ENCODE data around the gene NT5C1A.

The NT5C1A gene

DNA sequence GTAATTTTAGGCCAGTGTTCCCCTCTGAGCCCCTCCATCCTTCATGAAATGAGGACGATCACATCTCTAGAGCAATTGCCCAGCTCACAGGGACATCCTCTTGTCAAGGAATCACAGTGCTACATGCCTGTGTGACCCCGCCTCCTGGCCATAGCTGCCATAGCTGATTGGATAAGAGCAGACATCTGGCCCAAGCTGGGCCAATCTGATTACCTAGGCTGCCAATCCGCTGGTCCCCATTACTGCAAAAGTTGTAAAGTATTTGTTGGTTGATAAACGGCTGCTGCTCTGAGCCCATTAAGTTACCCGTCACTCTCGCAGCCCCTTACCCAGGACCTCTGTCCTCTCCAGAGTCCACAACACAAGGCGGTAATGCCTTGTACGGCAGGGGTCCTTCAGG, 8.3 kb downstream of the NT5C1A start:
- Mint-ChIP-seq H3K4me1 (ENCODE audit: low read depth) (no peaks in the 10 kb centered on the region), H3K36me3 (ENCODE audit: low read depth) (no peaks in the 10 kb centered on the region), H3K27me3 (peaks cover 17% of the 10 kb centered on the region), H3K27ac (no peak overlapping the region), H3K9me3 (no peaks in the 10 kb centered on the region), H3K4me3 (no peak overlapping the region)
- intact Hi-C loops (cut with micrococcal nuclease) = no loop called here

DNA sequence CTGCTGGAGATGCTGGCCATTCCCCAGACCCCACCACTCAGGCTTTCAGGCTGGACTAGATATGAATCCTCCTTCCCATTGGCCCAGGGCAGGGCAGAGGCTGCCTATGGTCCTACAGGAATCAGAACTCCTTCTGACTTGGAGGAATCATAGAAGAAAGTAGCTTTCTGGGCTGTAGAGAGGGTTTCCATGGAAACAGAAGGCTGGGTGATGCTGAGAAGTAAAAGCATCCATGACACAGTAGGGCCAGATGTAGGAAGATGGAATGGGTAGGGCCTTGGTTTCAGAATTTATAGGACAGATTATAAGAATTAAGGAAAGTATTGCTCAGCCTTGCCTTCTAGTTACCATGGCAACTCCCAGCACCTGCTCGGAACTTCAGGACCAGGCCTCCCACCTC, 9.0 kb downstream of the NT5C1A start:
- Mint-ChIP-seq H3K27me3 (peaks cover 13% of the 10 kb centered on the region), H3K4me1 (ENCODE audit: low read depth) (peaks cover 5% of the 10 kb centered on the region), H3K36me3 (ENCODE audit: low read depth) (no peaks in the 10 kb centered on the region), H3K4me3 (no peak overlapping the region), H3K9me3 (no peaks in the 10 kb centered on the region), H3K27ac (no peak overlapping the region)
- intact Hi-C loops (cut with micrococcal nuclease) = no loop called here

DNA sequence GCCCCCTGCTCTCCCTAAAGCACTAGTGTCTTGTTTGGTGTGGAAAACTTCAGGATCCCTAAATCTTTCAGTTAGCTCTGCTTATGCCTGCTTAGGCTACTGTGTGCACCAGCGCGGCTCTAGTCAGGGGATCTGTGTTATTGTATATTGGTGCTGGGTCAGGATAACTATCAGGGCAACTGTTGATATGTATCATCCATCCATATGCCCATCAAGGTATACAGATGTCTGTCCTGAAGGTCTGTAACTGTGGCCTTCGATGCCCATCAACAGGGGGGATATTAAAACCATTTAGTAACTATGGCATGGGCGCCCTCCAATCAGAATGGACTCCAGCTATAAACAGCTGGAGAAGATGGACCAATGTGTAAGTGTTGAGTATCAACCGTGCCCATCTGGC, 12.4 kb downstream of the NT5C1A start:
- no peak overlapping the region for H3K4me3 Mint-ChIP-seq
- no peaks in the 10 kb centered on the region for H3K9me3 Mint-ChIP-seq
- H3K36me3 Mint-ChIP-seq (ENCODE audit: low read depth) = no peaks in the 10 kb centered on the region
- peaks cover 7% of the 10 kb centered on the region for H3K4me1 Mint-ChIP-seq (ENCODE audit: low read depth)
- intact Hi-C loops (cut with micrococcal nuclease) = no loop called here
- H3K27ac Mint-ChIP-seq = no peak overlapping the region
- H3K27me3 Mint-ChIP-seq = peaks cover 1% of the 10 kb centered on the region

DNA sequence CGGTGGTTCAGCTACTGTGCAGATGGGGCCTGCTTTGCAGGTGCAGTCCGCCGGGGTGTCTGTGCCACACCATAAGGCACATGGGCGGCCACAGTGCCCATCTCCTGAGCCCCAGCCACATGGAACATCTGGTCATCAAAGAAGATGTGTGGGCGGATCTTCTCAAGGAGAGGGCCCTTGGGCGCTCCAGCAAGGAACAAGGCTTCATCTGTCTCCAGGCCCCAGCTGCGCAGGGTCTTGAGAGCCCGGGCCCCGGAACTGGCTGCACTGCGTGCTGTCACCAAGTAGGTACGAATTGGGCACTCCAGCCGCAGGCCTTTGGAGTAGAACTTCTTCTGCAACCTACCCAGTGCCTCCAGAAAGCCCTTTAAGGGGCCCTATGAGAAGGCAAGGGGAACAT, 12.8 kb downstream of the NT5C1A start:
- intact Hi-C loops (cut with micrococcal nuclease) = no loop called here
- H3K9me3 Mint-ChIP-seq = no peaks in the 10 kb centered on the region
- peaks cover 5% of the 10 kb centered on the region for H3K27me3 Mint-ChIP-seq
- H3K36me3 Mint-ChIP-seq (ENCODE audit: low read depth) = no peaks in the 10 kb centered on the region
- H3K27ac Mint-ChIP-seq = no peak overlapping the region
- peaks cover 7% of the 10 kb centered on the region for H3K4me1 Mint-ChIP-seq (ENCODE audit: low read depth)
- H3K4me3 Mint-ChIP-seq = no peak overlapping the region

DNA sequence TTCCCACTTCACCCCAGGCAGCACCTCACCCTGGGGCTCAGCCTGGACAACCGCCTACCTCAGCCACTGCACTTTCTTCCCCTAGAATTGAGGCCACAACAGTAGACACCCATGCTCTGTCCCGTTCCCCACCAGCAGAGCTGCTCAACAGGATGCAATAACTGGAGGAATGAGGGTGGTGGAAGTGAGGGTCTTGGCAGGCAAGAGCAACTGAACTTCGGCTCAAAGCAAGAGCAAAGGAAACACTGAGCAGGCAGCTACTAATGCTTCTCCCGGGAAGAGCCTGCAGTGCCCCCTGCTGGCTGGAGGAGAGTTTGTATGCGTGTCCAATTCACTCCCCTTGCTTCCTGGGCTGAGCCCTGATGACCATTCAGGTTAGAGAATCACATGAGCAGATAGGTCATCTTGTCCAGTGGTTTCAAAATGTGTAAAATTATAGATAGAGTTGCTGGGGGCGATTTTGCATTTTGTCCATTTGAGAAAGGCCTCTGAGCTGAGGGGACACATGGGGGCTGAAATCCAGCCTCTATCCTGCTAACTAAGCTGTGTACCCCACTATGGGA, 13.9 kb downstream of the NT5C1A start:
- peaks cover 12% of the 10 kb centered on the region for H3K27me3 Mint-ChIP-seq
- H3K27ac Mint-ChIP-seq = no peak overlapping the region
- peaks cover 7% of the 10 kb centered on the region for H3K4me1 Mint-ChIP-seq (ENCODE audit: low read depth)
- intact Hi-C loops (cut with micrococcal nuclease) = loop anchor here (1.0 kb wide), 1 partner anchor 52 kb away; no protein-coding TSS in a partner anchor
- H3K4me3 Mint-ChIP-seq = no peak overlapping the region
- H3K9me3 Mint-ChIP-seq = no peaks in the 10 kb centered on the region
- no peaks in the 10 kb centered on the region for H3K36me3 Mint-ChIP-seq (ENCODE audit: low read depth)

DNA sequence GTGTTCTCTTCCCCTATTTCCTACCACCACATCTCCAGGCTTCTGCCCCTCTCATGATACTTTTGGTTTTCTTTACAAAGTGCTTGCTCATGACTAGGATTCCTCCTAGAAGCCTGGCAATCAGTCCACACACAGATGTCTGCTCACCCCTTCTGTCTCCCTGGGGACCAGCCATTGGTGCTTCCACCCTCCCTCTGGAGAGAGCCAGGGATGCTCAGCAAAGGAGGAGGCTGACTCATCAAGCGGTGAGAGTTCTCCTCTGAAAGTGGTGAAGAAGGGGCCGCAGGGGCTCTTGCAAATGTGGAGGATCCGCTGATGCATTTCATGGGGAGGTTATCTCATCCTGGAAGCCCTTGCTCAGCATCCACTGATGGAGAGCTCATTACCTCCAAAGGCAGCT, 14.5 kb downstream of the NT5C1A start:
- no peak overlapping the region for H3K27ac Mint-ChIP-seq
- no peaks in the 10 kb centered on the region for H3K36me3 Mint-ChIP-seq (ENCODE audit: low read depth)
- peaks cover 12% of the 10 kb centered on the region for H3K27me3 Mint-ChIP-seq
- H3K4me3 Mint-ChIP-seq = no peak overlapping the region
- H3K9me3 Mint-ChIP-seq = no peaks in the 10 kb centered on the region
- peaks cover 7% of the 10 kb centered on the region for H3K4me1 Mint-ChIP-seq (ENCODE audit: low read depth)
- intact Hi-C loops (cut with micrococcal nuclease) = no loop called here

DNA sequence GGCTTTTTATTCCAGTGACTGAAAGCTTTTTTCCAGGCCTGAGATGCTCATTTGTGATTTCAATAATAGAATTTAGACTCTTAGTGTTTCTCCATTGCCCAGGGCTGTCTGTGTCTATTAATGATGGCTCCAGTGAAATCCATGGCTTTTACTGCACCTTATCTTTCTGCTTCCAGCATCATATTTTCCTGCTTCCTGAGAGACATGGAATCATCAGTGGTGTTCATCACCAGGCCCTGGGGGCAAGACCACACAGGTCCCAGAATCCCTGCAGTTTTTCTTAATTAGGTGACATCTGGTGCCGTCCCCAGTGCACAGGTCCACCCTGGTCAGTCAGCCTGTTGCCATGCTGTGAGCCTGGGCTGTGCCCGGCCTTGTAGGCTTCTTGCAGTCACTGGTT, 15.5 kb downstream of the NT5C1A start:
- H3K4me1 Mint-ChIP-seq (ENCODE audit: low read depth) = peaks cover 7% of the 10 kb centered on the region
- no peaks in the 10 kb centered on the region for H3K9me3 Mint-ChIP-seq
- no peak overlapping the region for H3K4me3 Mint-ChIP-seq
- H3K36me3 Mint-ChIP-seq (ENCODE audit: low read depth) = no peaks in the 10 kb centered on the region
- H3K27ac Mint-ChIP-seq = no peak overlapping the region
- H3K27me3 Mint-ChIP-seq = peaks cover 12% of the 10 kb centered on the region
- intact Hi-C loops (cut with micrococcal nuclease) = no loop called here

DNA sequence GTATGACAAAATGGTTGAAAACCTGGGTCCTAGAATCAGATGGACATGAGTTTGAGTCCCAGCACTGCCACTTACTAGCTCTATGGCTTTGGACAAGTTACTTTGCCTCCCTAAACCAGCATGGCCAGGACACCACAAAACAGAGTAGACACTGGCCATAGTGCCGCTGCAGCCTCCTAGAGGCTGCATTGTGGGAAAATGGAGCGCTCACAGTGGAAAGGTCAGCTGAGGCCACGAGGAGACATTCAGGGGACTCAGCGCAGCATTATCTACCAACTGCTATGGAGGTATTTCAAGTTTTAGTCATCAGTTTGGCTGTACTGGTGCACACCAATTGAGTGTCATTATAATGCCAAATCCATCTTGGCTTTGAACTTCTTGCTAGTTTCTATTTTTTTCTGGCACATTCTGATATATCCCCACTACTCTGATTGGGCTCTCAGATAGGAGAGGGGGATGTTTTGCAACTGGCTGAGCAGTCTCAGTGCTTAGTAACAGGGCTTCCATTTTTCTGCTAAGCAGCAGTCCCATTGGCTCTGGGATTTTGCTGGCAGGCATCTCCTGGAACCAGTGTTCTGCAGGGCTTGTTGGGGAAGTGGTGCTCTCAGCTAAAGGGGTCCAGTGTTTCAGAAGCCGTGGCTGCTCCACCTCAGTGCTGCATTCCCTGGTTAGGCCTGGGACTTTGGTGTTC, 16.2 kb downstream of the NT5C1A start:
- peaks cover 12% of the 10 kb centered on the region for H3K27me3 Mint-ChIP-seq
- H3K27ac Mint-ChIP-seq = no peak overlapping the region
- intact Hi-C loops (cut with micrococcal nuclease) = no loop called here
- no peak overlapping the region for H3K4me3 Mint-ChIP-seq
- no peaks in the 10 kb centered on the region for H3K9me3 Mint-ChIP-seq
- H3K36me3 Mint-ChIP-seq (ENCODE audit: low read depth) = no peaks in the 10 kb centered on the region
- peaks cover 7% of the 10 kb centered on the region for H3K4me1 Mint-ChIP-seq (ENCODE audit: low read depth)

DNA sequence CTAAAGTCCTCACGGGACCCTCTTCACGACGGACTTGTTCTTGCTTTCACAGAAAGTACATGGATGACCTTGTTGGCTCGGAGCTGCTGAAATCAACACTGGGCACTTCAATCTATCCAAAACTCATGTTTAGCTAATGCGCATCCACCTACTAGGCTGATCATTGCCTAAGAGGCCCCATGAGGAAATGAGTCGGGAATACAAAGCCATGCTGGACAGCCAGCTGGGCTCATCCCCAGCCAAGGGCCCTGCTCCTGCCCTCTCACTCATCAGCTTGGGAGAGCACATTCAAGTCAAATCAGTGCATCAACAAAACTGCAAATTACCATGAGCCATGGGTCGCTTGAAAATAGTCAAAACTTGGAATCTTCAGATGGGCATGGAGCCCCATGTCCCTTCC, 17.6 kb downstream of the NT5C1A start:
- H3K27me3 Mint-ChIP-seq = peaks cover 12% of the 10 kb centered on the region
- H3K4me1 Mint-ChIP-seq (ENCODE audit: low read depth) = peaks cover 7% of the 10 kb centered on the region
- H3K27ac Mint-ChIP-seq = no peak overlapping the region
- H3K4me3 Mint-ChIP-seq = no peak overlapping the region
- H3K9me3 Mint-ChIP-seq = no peaks in the 10 kb centered on the region
- H3K36me3 Mint-ChIP-seq (ENCODE audit: low read depth) = no peaks in the 10 kb centered on the region
- intact Hi-C loops (cut with micrococcal nuclease) = no loop called here

DNA sequence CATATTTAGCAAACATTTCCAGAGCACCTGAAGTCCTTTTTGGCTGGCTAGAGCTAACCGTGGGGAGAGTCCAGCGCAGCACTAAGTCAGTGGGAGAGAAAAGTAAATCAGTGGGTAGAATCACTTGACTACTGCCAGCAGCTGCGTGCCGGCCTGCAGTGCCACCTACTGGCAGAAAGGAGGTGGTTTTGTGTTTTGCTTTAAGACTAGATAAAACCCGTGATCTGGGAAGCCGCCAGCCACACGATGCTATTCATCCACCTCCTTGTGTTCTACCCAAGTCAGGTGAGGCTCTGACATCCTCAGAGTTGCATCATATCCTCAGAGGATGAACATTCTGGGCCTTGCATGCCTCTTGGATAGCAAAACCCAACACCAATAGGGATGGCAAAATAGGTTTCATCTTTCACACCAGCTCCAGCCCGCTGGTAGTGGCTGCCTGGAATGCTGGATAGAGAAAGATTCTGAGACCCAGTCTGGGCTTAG, 18.3 kb downstream of the NT5C1A start:
- no peak overlapping the region for H3K27ac Mint-ChIP-seq
- H3K9me3 Mint-ChIP-seq = no peaks in the 10 kb centered on the region
- peaks cover 7% of the 10 kb centered on the region for H3K4me1 Mint-ChIP-seq (ENCODE audit: low read depth)
- H3K36me3 Mint-ChIP-seq (ENCODE audit: low read depth) = no peaks in the 10 kb centered on the region
- peaks cover 12% of the 10 kb centered on the region for H3K27me3 Mint-ChIP-seq
- intact Hi-C loops (cut with micrococcal nuclease) = loop anchor here (1.0 kb wide), 1 partner anchor 47 kb away; no protein-coding TSS in a partner anchor
- H3K4me3 Mint-ChIP-seq = no peak overlapping the region

DNA sequence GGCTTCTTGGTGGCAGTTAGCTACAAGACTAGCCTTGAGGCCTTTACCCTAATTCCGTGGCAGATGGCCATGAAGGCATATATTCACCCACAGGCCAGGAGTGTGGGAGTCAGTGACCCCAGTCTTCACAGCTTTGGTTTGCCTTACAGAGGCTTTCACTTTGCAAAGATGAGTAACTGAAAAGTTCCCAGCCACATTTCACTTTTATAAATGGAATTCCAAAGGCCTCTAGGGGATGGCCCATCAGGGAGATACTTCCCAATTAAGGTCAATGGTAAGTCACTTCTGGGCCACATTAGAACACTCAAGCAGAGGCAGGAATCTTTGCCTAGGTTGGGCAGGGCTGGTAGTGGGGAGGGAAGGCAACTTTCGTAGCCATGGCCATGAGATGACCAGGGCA, 19.4 kb downstream of the NT5C1A start:
- H3K4me1 Mint-ChIP-seq (ENCODE audit: low read depth) = no peaks in the 10 kb centered on the region
- H3K36me3 Mint-ChIP-seq (ENCODE audit: low read depth) = no peaks in the 10 kb centered on the region
- intact Hi-C loops (cut with micrococcal nuclease) = no loop called here
- H3K27ac Mint-ChIP-seq = no peak overlapping the region
- H3K9me3 Mint-ChIP-seq = no peaks in the 10 kb centered on the region
- H3K27me3 Mint-ChIP-seq = peaks cover 12% of the 10 kb centered on the region
- H3K4me3 Mint-ChIP-seq = no peak overlapping the region

DNA sequence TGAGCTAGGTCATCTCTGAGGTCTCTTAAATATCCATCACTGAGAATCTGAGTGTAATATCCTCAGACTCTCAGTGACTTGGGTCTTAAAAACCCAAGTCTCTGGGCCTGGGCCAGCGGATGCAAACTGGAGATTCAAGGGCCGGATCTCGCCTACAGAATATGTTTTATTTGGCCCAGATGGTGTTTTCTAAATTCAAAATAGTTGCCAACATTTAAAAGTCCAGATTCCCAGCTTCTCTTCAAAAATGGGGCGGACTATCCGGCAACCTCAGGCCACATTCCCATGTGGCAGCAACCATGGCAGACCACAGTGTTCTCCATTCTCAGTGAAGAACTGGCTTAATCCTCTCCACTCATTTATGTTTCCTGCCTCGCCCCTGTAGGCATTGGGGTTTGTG, 19.8 kb downstream of the NT5C1A start:
- H3K36me3 Mint-ChIP-seq (ENCODE audit: low read depth) = no peaks in the 10 kb centered on the region
- no peak overlapping the region for H3K4me3 Mint-ChIP-seq
- intact Hi-C loops (cut with micrococcal nuclease) = no loop called here

DNA sequence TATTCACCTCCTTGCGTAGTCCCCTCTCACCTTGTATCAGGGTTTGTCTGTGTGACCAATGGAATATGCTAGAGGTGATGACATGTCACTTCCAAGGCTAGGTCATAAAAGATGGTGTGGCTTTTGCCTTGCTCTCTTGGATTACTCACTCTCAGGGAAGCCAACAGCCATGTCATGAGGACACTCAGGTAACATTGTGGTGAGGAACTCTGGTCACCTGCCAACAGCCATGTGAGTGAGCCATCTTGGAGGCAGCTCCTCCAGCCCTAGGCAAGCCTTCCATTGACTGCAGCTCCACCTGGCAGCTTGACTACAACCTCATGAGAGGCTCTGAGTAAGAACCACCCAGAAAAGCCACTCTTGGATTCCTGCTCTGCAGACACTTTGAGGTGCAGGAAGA, 21.5 kb downstream of the NT5C1A start:
- peaks cover 16% of the 10 kb centered on the region for H3K27me3 Mint-ChIP-seq
- intact Hi-C loops (cut with micrococcal nuclease) = no loop called here

More for the DNA sequence above, 19.8 kb downstream of the NT5C1A start:
- Mint-ChIP-seq H3K27ac (no peak overlapping the region), H3K27me3 (peaks cover 14% of the 10 kb centered on the region), H3K4me1 (ENCODE audit: low read depth) (no peaks in the 10 kb centered on the region), H3K9me3 (no peaks in the 10 kb centered on the region)

DNA sequence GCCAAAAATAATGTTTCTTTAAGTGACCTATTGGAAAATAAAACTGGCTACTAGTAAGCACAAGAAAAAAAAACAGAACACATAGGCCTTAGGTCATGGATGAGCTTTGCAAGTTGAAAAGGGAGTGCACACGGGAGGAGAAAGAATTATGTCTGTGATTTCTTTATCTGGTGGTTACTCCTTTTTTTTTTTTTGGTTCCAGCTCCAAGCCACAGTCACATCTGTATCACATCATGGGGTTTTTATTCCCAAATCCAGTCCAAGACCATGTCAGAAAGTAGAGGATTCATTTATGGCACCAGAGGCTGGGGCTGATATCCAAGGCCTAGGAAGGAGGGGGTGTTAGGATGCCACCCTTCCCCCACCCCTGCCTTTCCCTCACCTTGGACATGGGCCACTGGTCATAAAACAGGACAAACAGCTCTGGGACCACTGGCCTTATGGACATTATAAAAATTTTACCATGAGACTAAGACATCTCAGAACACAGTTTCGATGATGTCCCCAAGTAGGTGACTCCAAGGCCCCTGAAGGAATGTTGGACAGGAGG, 22.2 kb downstream of the NT5C1A start:
- Mint-ChIP-seq H3K27ac (no peak overlapping the region), H3K4me3 (no peak overlapping the region), H3K27me3 (peaks cover 16% of the 10 kb centered on the region), H3K36me3 (ENCODE audit: low read depth) (no peaks in the 10 kb centered on the region), H3K4me1 (ENCODE audit: low read depth) (no peaks in the 10 kb centered on the region), H3K9me3 (no peaks in the 10 kb centered on the region)
- intact Hi-C loops (cut with micrococcal nuclease) = no loop called here

More for the DNA sequence above, 21.5 kb downstream of the NT5C1A start:
- no peaks in the 10 kb centered on the region for H3K36me3 Mint-ChIP-seq (ENCODE audit: low read depth)
- H3K9me3 Mint-ChIP-seq = no peaks in the 10 kb centered on the region
- H3K4me1 Mint-ChIP-seq (ENCODE audit: low read depth) = no peaks in the 10 kb centered on the region
- no peak overlapping the region for H3K27ac Mint-ChIP-seq
- H3K4me3 Mint-ChIP-seq = no peak overlapping the region
